Glutamatergic neuron (in vitro differentiated cells): ENCODE data around the gene DEPDC5. TPM values are rescaled to one million over a fixed set of nuclear protein-coding genes. Genes with fewer than 3 reads are reported as not detected.

Experiments used
- DNase-seq: peaks from one replicate; pipeline ENCODE4 v3.0.0; 2022
- H3K27ac Mint-ChIP-seq: one replicate; pipeline ENCODE4 v1.8.0; 2020; ENCODE audit warnings: mild to moderate bottlenecking, mixed read lengths, inconsistent platforms; ENCODE audit not compliant: unreplicated experiment
- H3K27me3 Mint-ChIP-seq: one replicate; pipeline ENCODE4 v1.8.0; 2020; ENCODE audit warnings: mild to moderate bottlenecking, moderate library complexity, mixed read lengths, inconsistent platforms; ENCODE audit not compliant: unreplicated experiment
- H3K36me3 Mint-ChIP-seq: one replicate; pipeline ENCODE4 v1.8.0; 2020; ENCODE audit warnings: mild to moderate bottlenecking, mixed read lengths, inconsistent platforms; ENCODE audit not compliant: unreplicated experiment
- H3K4me1 Mint-ChIP-seq: one replicate; pipeline ENCODE4 v1.8.0; 2020; ENCODE audit warnings: mild to moderate bottlenecking, low read depth, mixed read lengths, inconsistent platforms; ENCODE audit not compliant: unreplicated experiment
- H3K4me3 Mint-ChIP-seq: one replicate; pipeline ENCODE4 v1.8.0; 2020; ENCODE audit warnings: mild to moderate bottlenecking, mixed read lengths, inconsistent platforms; ENCODE audit not compliant: unreplicated experiment
- H3K9me3 Mint-ChIP-seq: one replicate; pipeline ENCODE4 v1.8.0; 2020; ENCODE audit warnings: mild to moderate bottlenecking, moderate library complexity, mixed read lengths, inconsistent platforms; ENCODE audit not compliant: unreplicated experiment
- total RNA-seq: library from RNA; stranded (reverse); fragmentation: NEBNext Ultra II Directional; extraction: Animal tissue kit (Norgen Biotek cat#: 25700); gene quantifications from one replicate; pipeline ENCODE4 v1.2.1, GENCODE V29; 2021; ENCODE audit not compliant: unreplicated experiment
- TF ChIP-seq, protein P1 (sequence below): fragments of 200-600 bp; sonication (generic); IDR thresholded peaks from one replicate; pipeline ENCODE4 v1.5.0; 2021; ENCODE audit not compliant: partially characterized antibody, unreplicated experiment

DEPDC5 gene
- total RNA-seq, 1 donor from 2014 or later, result 32.0 TPM

DNA sequence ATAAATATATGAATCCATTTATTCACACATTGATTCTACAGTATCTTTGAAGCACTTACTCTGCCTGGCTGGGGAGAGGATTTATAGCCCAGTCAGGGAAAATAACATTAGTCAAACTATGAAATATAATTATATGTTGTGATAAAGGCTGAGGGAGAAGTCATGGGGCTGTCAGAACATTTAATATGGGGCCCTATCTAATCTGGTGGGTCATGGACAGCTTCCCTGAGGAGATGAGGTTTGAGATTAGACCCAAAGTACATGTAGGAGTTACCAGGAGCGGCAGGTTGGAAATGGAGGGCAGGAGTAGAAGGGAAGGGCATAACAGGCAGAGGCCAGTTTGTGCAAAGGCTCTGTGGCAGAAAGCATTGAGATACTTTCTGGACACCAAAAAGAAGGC, 86.2 kb downstream of the DEPDC5 start:
- TF ChIP-seq, protein P1, sequence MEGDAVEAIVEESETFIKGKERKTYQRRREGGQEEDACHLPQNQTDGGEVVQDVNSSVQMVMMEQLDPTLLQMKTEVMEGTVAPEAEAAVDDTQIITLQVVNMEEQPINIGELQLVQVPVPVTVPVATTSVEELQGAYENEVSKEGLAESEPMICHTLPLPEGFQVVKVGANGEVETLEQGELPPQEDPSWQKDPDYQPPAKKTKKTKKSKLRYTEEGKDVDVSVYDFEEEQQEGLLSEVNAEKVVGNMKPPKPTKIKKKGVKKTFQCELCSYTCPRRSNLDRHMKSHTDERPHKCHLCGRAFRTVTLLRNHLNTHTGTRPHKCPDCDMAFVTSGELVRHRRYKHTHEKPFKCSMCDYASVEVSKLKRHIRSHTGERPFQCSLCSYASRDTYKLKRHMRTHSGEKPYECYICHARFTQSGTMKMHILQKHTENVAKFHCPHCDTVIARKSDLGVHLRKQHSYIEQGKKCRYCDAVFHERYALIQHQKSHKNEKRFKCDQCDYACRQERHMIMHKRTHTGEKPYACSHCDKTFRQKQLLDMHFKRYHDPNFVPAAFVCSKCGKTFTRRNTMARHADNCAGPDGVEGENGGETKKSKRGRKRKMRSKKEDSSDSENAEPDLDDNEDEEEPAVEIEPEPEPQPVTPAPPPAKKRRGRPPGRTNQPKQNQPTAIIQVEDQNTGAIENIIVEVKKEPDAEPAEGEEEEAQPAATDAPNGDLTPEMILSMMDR, result no peak
- Mint-ChIP-seq H3K36me3 (peaks cover 4% of the 10 kb centered on the region), H3K27me3 (peaks cover 4% of the 10 kb centered on the region), H3K9me3 (no peaks in the 10 kb centered on the region), H3K4me1 (no peaks in the 10 kb centered on the region), H3K4me3 (no peak overlapping the region), H3K27ac (no peak overlapping the region)
- DNase-seq, result no peak

DNA sequence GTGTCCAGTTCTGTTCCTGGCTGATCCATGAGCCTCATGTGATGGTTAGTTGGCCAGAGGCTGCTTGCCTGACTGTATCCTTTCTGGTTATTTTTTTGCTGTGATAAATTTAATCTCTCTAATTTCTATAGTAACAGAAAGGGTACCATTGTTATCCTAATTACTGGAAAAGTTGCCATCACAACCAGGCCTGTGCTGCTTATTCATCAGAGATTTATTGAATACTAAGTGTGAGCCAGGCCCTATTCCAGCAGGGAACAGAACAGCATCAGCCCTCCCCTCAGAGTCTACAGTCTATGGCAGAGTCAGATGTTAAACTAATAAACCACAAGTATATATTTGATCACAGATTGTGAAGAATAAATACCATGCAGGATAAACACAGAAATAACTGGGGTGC, 86.8 kb downstream of the DEPDC5 start:
- TF ChIP-seq, protein P1, result no peak
- Mint-ChIP-seq H3K4me1 (no peaks in the 10 kb centered on the region), H3K27me3 (peaks cover 4% of the 10 kb centered on the region), H3K9me3 (no peaks in the 10 kb centered on the region), H3K4me3 (no peak overlapping the region), H3K27ac (no peak overlapping the region), H3K36me3 (peaks cover 4% of the 10 kb centered on the region)
- DNase-seq, result no peak

DNA sequence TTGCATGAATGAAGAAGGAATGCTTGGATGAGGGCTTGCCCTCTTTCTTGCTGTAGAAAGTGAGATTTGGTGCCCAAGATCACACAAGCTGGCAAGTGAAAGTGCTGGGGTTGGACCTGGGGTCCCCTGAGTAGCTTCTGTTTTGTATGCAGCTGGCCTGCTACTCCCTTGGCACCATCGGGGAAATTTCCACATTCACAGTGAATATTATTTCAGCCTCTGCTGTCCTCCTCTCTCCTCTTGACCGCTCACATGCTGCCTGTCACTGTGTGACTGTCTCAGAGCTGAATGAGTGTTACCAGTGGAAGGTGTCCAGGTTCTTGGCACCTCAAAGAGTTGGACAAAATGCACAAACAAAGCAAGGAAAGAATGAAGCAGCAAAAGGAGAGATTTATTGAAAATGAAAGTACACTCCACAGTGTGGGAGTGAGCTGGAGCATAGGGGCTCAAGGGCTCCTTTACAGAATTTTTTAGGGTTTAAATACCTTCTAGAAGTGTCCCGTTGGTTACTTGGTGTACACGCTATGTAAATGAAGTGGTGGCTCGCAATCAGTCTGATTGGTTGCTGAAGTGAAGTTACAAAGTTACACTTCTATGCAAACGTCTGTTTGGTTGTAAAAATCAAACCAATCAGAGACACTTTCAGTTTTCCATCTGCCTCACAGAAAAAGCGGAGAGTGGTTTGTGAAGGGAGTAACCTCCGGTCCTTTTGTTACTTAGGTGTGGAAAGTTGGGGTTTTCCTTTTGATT, 87.4 kb downstream of the DEPDC5 start:
- DNase-seq, result no peak
- Mint-ChIP-seq H3K9me3 (no peaks in the 10 kb centered on the region), H3K27ac (no peak overlapping the region), H3K4me1 (no peaks in the 10 kb centered on the region), H3K36me3 (peaks cover 4% of the 10 kb centered on the region), H3K4me3 (no peak overlapping the region), H3K27me3 (peaks cover 4% of the 10 kb centered on the region)
- TF ChIP-seq, protein P1, result no peak

DNA sequence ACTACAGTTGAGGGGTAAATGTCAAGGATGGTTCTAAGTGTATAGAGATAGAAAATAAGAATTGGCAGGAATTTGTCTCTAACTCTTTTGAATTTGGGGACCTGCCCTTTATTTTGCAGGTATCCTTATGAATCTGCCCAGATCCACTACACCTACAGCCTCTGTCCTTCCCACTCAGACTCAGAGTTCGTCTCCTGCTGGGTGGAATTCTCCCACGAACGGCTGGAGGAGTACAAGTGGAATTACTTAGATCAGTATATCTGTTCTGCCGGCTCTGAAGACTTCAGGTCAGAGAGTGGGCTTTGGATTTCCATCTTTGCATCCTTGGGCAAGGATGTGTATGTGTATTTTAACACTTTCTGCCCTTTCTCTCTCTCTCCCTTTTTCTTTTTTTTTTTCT, 89.7 kb downstream of the DEPDC5 start:
- Mint-ChIP-seq H3K27ac (no peak overlapping the region), H3K4me1 (no peaks in the 10 kb centered on the region), H3K27me3 (no peaks in the 10 kb centered on the region), H3K36me3 (peaks cover 4% of the 10 kb centered on the region), H3K4me3 (no peak overlapping the region), H3K9me3 (no peaks in the 10 kb centered on the region)
- TF ChIP-seq, protein P1, result no peak
- DNase-seq, result no peak

DNA sequence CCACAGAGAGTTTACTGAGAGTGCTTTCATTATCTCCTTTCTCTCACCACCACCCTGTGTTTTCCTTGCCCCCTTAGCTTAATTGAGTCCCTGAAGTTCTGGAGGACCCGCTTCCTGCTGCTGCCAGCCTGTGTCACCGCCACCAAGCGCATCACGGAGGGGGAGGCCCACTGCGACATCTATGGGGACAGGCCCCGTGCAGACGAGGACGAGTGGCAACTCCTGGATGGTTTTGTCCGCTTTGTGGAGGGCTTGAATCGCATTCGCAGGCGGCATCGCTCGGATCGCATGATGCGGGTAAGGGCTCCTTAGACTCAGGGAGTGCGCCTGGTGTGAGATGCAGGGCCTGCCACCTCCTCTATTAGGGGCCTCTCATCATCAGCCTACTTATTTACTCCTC, 91.1 kb downstream of the DEPDC5 start:
- H3K4me1 Mint-ChIP-seq, result no peaks in the 10 kb centered on the region
- H3K36me3 Mint-ChIP-seq, result peaks cover 12% of the 10 kb centered on the region
- TF ChIP-seq, protein P1, result no peak
- DNase-seq, result no peak
- H3K27me3 Mint-ChIP-seq, result peaks cover 3% of the 10 kb centered on the region
- H3K27ac Mint-ChIP-seq, result no peak overlapping the region
- H3K4me3 Mint-ChIP-seq, result no peak overlapping the region
- H3K9me3 Mint-ChIP-seq, result no peaks in the 10 kb centered on the region
